Tibial nerve (tissue), 3 donors: ENCODE results near the gene PCBP3.
"Not testable (repeated sequence)": the region's sequence is repeated elsewhere in the genome, so short reads cannot be mapped to it uniquely, and the experiment has no call there.

Experiments
- EP300 ChIP-seq, 2 donors: sonication (generic); formaldehyde crosslinking; IDR thresholded peaks; one replicate each; pipeline ENCODE4 v1.6.1; 2017; ENCODE audit warnings: antibody characterized with exemption in 2 of 2, mild to moderate bottlenecking in 1 of 2
- POLR2A ChIP-seq, 2 donors: fragments of 450-650 bp; IDR thresholded peaks; one replicate each; pipeline ENCODE4 v1.6.1; 2017; ENCODE audit warnings: antibody characterized with exemption in 2 of 2, mild to moderate bottlenecking in 2 of 2, moderate library complexity in 2 of 2

DNA sequence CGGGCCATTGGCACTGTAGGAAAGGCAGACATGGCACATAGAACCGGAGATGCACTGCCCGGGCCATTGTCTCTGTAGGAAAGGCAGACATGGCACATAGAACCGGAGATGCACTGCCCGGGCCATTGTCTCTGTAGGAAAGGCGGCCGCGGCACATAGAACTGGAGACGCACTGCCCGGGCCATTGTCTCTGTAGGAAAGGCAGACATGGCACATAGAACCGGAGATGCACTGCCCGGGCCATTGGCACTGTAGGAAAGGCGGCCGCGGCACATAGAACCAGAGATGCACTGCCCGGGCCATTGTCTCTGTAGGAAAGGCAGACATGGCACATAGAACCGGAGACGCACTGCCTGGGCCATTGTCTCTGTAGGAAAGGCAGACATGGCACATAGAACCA, 252.9 kb downstream of the PCBP3 start:
- not testable (repeated sequence) for TF ChIP-seq POLR2A, EP300 (IDR thresholded peaks at IDR 0.05)
